Measurements from ENCODE around the gene TSPAN32.

Gene TSPAN32

DNA sequence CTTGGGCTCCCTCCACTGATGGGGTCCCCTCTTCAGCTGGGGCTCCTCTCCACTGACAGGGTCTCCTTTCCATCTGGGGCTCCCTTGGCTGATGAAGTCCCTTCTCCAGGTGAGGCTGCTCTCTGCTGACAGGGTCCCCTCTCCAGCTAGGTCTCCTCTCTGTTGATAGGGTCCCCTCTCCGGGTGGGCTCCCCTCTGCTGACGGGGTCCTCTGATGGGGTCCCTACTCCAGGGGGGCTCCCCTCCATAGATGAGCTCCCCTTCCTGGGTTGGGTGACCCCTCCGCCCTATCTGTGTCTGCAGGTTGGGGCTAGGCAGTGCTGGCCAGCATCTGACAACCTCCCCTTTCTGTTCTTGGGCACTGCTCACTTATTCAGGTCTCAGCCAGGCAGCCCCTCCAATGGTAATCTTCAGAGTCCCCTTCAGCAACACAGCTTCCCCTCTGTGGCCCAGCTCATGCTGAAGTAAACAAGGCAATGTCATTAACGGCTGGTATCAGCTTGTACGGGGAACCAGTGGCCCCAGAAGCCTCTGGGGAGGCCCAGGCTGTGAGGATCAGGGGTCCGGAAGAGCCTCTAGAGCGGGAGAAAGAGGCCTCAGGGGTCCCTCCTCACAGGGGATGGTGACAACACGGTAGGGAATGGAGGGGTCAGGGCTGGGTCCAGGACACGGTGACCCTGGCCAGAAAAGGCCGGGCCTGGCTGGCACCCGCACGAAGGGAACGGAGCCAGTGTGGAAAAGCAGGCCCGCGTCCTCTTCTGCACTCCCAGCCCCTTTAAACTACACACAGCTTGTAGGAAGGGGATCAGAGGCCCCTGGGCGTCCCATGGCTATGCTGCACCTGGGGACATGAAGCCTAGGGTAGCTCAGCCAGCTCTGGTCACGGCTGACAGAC lies 65.7 kb downstream of the TSPAN32 start:
- DNase-seq: no peak

Data from effector CD8-positive, alpha-beta T cell (primary cell).